Lower lobe of right lung (tissue), 2 donors: ENCODE data around the gene PRKN. TPM values are rescaled to one million over a fixed set of nuclear protein-coding genes. Genes with fewer than 3 reads are reported as not detected.
"Not testable (repeated sequence)": the region's sequence is repeated elsewhere in the genome, so short reads cannot be mapped to it uniquely, and the experiment has no call there.

ENCODE experiments used
- ATAC-seq, 2 donors: fragments of 200-7000 bp; cut with Tn5 transposase; one replicate each; pipeline ENCODE4 v1.9.1; 2020 to 2022; ENCODE audit warnings: mild to moderate bottlenecking in 2 of 2, moderate library complexity in 2 of 2
- DNase-seq: peaks from one replicate; pipeline ENCODE4 v3.0.0-alpha.2; 2020
- H3K27ac ChIP-seq: fragments of 200-600 bp; one replicate; pipeline ENCODE4 v1.8.0; 2022
- H3K27me3 ChIP-seq: fragments of 200-600 bp; one replicate; pipeline ENCODE4 v1.8.0; 2022; ENCODE audit warnings: low read depth
- H3K36me3 ChIP-seq: fragments of 200-600 bp; one replicate; pipeline ENCODE4 v1.8.0; 2022; ENCODE audit warnings: mild to moderate bottlenecking
- H3K4me1 ChIP-seq: fragments of 200-600 bp; one replicate; pipeline ENCODE4 v1.8.0; 2022
- H3K4me3 ChIP-seq: fragments of 200-600 bp; one replicate; pipeline ENCODE4 v1.8.0; 2022; ENCODE audit warnings: mild to moderate bottlenecking
- H3K9me3 ChIP-seq: fragments of 200-600 bp; one replicate; pipeline ENCODE4 v1.8.0; 2022
- CTCF ChIP-seq: fragments of 200-600 bp; IDR thresholded peaks from one replicate; pipeline ENCODE4 v1.8.0; 2022; ENCODE audit warnings: antibody characterized with exemption, mild to moderate bottlenecking
- intact Hi-C: fragments of 100-400 bp; cut with DNase I; formaldehyde crosslinking; loops from one replicate; pipeline ENCODE4 v1.11.0; 2022
- total RNA-seq: library from RNA; stranded (reverse); fragmentation: NEBNext Ultra II Directional; extraction: Animal tissue kit (Norgen Biotek cat#: 25700); gene quantifications from one replicate; pipeline ENCODE4 v1.2.1, GENCODE V29; 2021
- donor health status: DM: no; HTN: yes; CAD: no; lungs with severe emphysema.

Gene PRKN
- total RNA-seq, 1 donor from 2014 or later: 6.1 TPM

DNA sequence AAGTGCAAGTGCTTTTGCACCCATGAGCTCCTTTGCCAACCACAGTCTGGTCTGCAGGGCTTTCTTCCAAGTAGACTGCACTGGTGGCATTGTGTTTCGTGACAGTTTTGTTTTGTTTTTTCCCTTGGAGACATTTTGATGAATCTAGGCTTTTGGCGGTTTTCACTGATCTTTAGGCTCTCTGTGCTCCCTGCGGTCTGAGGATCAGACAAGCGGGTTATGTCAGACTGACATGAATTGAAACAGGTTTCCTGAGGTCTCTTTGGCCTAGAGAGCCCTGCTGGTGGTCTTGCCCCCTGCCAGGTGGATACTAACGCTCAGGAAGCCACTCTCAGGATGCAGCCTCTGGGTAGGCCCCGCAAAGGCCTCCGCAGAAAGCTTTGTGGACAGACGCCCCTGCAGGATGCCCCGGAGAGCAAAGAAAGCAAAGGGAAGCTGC, 898.3 kb downstream of the PRKN start:
- Histone ChIP-seq H3K9me3 (no peaks in the 10 kb centered on the region), H3K4me1 (no peaks in the 10 kb centered on the region), H3K4me3 (no peak overlapping the region), H3K36me3 (no peaks in the 10 kb centered on the region), H3K27me3 (no peaks in the 10 kb centered on the region), H3K27ac (no peak overlapping the region)
- DNase-seq (no peak), ATAC-seq (no peak)
- TF ChIP-seq CTCF: no peak
- intact Hi-C loops: no loop called here

DNA sequence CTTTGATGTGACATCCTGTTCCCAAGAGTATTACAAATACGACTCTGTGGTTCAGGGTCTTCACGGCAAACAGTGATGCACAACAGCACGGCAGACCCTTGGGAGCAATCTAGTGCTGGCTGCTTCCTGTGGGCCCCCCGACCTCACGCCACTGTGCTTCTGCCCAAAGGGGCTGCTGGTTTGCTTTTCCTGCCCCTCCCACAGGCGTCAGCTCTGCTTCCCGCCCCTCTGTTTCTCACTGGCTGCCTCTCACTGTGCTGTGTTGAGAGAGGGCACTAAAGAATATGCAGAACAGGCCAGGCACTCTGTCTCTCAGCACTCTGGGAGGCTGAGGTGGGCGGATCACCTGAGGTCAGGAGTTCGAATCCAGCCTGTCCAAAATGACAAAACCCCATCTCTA, 899.2 kb downstream of the PRKN start:
- H3K4me3 ChIP-seq: no peak overlapping the region
- intact Hi-C loops: no loop called here
- no peak overlapping the region for H3K27ac ChIP-seq
- H3K4me1 ChIP-seq: no peaks in the 10 kb centered on the region
- ATAC-seq (no peak), DNase-seq (no peak)
- H3K9me3 ChIP-seq: no peaks in the 10 kb centered on the region
- no peak for TF ChIP-seq CTCF
- H3K36me3 ChIP-seq: no peaks in the 10 kb centered on the region
- H3K27me3 ChIP-seq: no peaks in the 10 kb centered on the region

DNA sequence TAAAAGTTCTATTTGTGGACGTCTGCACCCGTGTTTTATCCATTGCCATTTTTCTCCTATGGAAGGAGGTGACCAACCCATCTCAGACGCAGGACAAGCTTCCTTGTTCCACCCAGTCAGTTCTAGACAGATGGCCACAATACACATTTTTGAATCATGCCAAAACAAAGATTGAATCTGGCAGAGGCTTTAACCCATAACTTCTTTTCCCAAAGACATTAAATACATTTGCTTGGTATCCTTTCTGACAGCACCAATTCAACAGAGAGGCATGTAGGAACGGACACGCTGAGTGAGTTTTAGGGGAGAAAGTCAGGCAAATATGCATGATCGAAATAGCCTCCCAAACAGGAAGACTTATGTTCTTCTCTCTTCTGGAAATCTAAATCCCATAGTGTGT, 901.1 kb downstream of the PRKN start:
- Histone ChIP-seq H3K27ac (no peak overlapping the region), H3K4me1 (no peaks in the 10 kb centered on the region), H3K9me3 (no peaks in the 10 kb centered on the region), H3K4me3 (no peak overlapping the region), H3K36me3 (no peaks in the 10 kb centered on the region), H3K27me3 (no peaks in the 10 kb centered on the region)
- TF ChIP-seq CTCF: no peak
- intact Hi-C loops: no loop called here
- ATAC-seq (no peak), DNase-seq (no peak)

- ATAC-seq, H3K4me1 ChIP-seq, H3K36me3 ChIP-seq, intact Hi-C loops, DNase-seq, H3K27me3 ChIP-seq, H3K27ac ChIP-seq, H3K9me3 ChIP-seq, H3K4me3 ChIP-seq: not testable (repeated sequence)
Measured at GRCh38 chr6:161822204-161822603, 905.4 kb downstream of the PRKN start.

DNA sequence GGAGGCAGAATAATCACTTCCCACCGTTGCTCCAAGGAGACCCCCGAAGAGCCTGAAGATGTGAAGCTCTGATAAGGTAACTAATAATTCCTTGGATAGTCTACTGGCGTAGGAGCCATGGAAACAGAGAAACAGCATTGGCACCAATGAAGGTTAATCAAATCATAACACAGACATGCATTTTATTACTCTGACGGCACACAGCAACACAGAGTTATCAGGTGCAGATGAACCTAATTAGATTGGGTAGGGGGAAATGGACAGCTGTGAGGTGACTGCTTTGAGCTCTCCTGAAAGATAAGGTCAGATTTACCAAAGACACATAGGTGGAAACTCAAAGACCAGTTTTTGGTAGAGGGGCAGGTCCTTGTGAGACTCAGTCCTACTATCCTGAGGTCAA, 909.7 kb downstream of the PRKN start:
- Histone ChIP-seq H3K4me3 (no peak overlapping the region), H3K4me1 (no peaks in the 10 kb centered on the region), H3K9me3 (no peaks in the 10 kb centered on the region), H3K27ac (no peak overlapping the region), H3K27me3 (no peaks in the 10 kb centered on the region), H3K36me3 (no peaks in the 10 kb centered on the region)
- DNase-seq (no peak), ATAC-seq (no peak)
- intact Hi-C loops: no loop called here
- TF ChIP-seq CTCF: no peak

GRCh38 chr6:161815965-161816364, 911.6 kb downstream of the PRKN start:
- Histone ChIP-seq H3K4me1 (no peaks in the 10 kb centered on the region), H3K4me3 (no peak overlapping the region), H3K9me3 (peaks cover 8% of the 10 kb centered on the region), H3K36me3 (no peaks in the 10 kb centered on the region), H3K27ac (no peak overlapping the region), H3K27me3 (no peaks in the 10 kb centered on the region)
- ATAC-seq (no peak), DNase-seq (no peak)
- intact Hi-C loops: no loop called here
- TF ChIP-seq CTCF: no peak
